Esophagus squamous epithelium (tissue), 5 donors: ENCODE data around the gene GADD45GIP1. TPM values are rescaled to one million over a fixed set of nuclear protein-coding genes. Genes with fewer than 3 reads are reported as not detected.

Experiments
- DNase-seq: peaks from one replicate; lab custom pipeline; 2025; lab: John Stamatoyannopoulos, UW
- H3K27ac ChIP-seq, 4 donors: fragments of 200-600 bp; sonication (generic); one replicate each; pipeline ENCODE4 v1.5.1; 2016 to 2019; ENCODE audit warnings: mild to moderate bottlenecking in 1 of 4
- H3K27me3 ChIP-seq, 4 donors: fragments of 200-600 bp; sonication (generic); 1 replicate in 3 of 4; 2 replicates in 1 of 4; pipeline versions ENCODE4 v1.5.1 to v1.6.0; 2017 to 2021; ENCODE audit warnings: antibody characterized with exemption in 1 of 4
- H3K36me3 ChIP-seq, 3 donors: fragments of 200-600 bp; sonication (generic); one replicate each; pipeline ENCODE4 v1.5.1; 2016 to 2019
- H3K4me1 ChIP-seq, 3 donors: fragments of 200-600 bp; sonication (generic); one replicate each; pipeline ENCODE4 v1.5.1; 2017 to 2019
- H3K4me3 ChIP-seq, 4 donors: fragments of 200-600 bp; sonication (generic); 1 replicate in 3 of 4; 2 replicates in 1 of 4; pipeline ENCODE4 v1.5.1; 2016 to 2019; ENCODE audit warnings: mild to moderate bottlenecking in 2 of 4, moderate library complexity in 1 of 4
- H3K9me3 ChIP-seq, 3 donors: fragments of 200-600 bp; sonication (generic); one replicate each; pipeline ENCODE4 v1.5.1; 2016 to 2019
- CTCF ChIP-seq, 6 experiments: fragments of 450-650 bp in 4 of 6; fragments of 200-600 bp in 2 of 6; sonication (generic) in 2 of 6; IDR thresholded peaks; one replicate each; pipeline ENCODE4 v1.5.1; 2016 to 2019; ENCODE audit warnings: antibody characterized with exemption in 6 of 6, mild to moderate bottlenecking in 4 of 6, moderate library complexity in 4 of 6
- POLR2A ChIP-seq, 4 donors: fragments of 450-650 bp; IDR thresholded peaks; one replicate each; pipeline ENCODE4 v1.6.1; 2017; ENCODE audit warnings: antibody characterized with exemption in 4 of 4, mild to moderate bottlenecking in 4 of 4, moderate library complexity in 3 of 4
- WGBS, 2 donors: methylation state at CpG; one replicate each; pipeline ENCODE4 v1.1.5; 2018; 5-methylcytosine and 5-hydroxymethylcytosine counted together
- intact Hi-C: fragments of 100-400 bp; cut with DNase I; formaldehyde crosslinking; loops from one replicate; pipeline ENCODE4 v1.15.0; 2022
- total RNA-seq, 4 donors: library from RNA; depleted of rRNA; stranded (reverse); fragments of >200 nt; gene quantifications; one replicate each; pipeline ENCODE4 v1.1.0, GENCODE V29; 2016
- donor health status: DM: yes; HTN: yes; CAD: no.

GADD45GIP1 gene
- total RNA-seq = 10 to 100 TPM; 34.4 to 59.7 (median 44.9) TPM

- DNase-seq = no peak
- TF ChIP-seq POLR2A (IDR thresholded peaks at IDR 0.05) = peak in 2 of 4 donors; percentile 57 to 73
- no peak for TF ChIP-seq CTCF (IDR thresholded peaks at IDR 0.05)
- H3K4me1 ChIP-seq = peaks cover 42 to 57% (median 43%) of the 10 kb centered on the region in 3 donors
- H3K36me3 ChIP-seq = peaks cover under 1 to 30% (median 16%) of the 10 kb centered on the region in 3 donors
- WGBS, 2 donors = 1 to 4% methylated on average over 16 to 26 of the region's 84 CpGs
- no peaks in the 10 kb centered on the region for H3K9me3 ChIP-seq
- intact Hi-C loops = no loop called here
- H3K27me3 ChIP-seq = no peaks in the 10 kb centered on the region
- H3K27ac ChIP-seq = peak within 1 kb of the TSS; percentile 88 to 97 (median 92)
- peak within 1 kb of the TSS; percentile 65 to 95 (median 86) for H3K4me3 ChIP-seq
These were observed at the start of gene GADD45GIP1 for GRCh38 chr19:12956446-12957388. TSS of gene GADD45GIP1 (minus strand) at chr19:12957223. CDS start at chr19:12957212, 11 bp downstream.

GRCh38 chr19:13005861-13006370 is 48.9 kb upstream of the GADD45GIP1 start:
- intact Hi-C loops = no loop called here
- TF ChIP-seq CTCF (IDR thresholded peaks at IDR 0.05) (no peak), POLR2A (IDR thresholded peaks at IDR 0.05) (no peak)
- Histone ChIP-seq H3K36me3 (peaks cover 0 to 5% (median 0%) of the 10 kb centered on the region in 3 donors), H3K4me3 (peak overlapping the region in 2 of 4 donors; percentile 21 to 37), H3K27me3 (peaks cover 0 to 15% (median 0%) of the 10 kb centered on the region in 4 donors), H3K9me3 (no peaks in the 10 kb centered on the region), H3K27ac (peak overlapping the region; percentile 90 to 98 (median 92)), H3K4me1 (peaks cover 87 to 100% (median 96%) of the 10 kb centered on the region in 3 donors)
- WGBS, 2 donors = 41 to 50% methylated on average over 1 to 6 of the region's 12 CpGs
- DNase-seq = no peak

- no peaks in the 10 kb centered on the region for H3K9me3 ChIP-seq
- no peak overlapping the region for H3K4me3 ChIP-seq
- peak overlapping the region; percentile 90 to 98 (median 92) for H3K27ac ChIP-seq
- intact Hi-C loops = no loop called here
- H3K4me1 ChIP-seq = peaks cover 86 to 100% (median 96%) of the 10 kb centered on the region in 3 donors
- peaks cover 0 to 9% (median 0%) of the 10 kb centered on the region in 4 donors for H3K27me3 ChIP-seq
- TF ChIP-seq POLR2A (IDR thresholded peaks at IDR 0.05) = no peak
- no peak for TF ChIP-seq CTCF (IDR thresholded peaks at IDR 0.05)
- no peak for DNase-seq
- peaks cover 0 to 5% (median 0%) of the 10 kb centered on the region in 3 donors for H3K36me3 ChIP-seq
- WGBS, 2 donors = 75 to 81% methylated on average over 4 of the region's 4 CpGs
These were observed 48.2 kb upstream of the GADD45GIP1 start for GRCh38 chr19:13005253-13005652.

- Histone ChIP-seq H3K27me3 (no peaks in the 10 kb centered on the region), H3K4me1 (peaks cover 84 to 100% (median 96%) of the 10 kb centered on the region in 3 donors), H3K4me3 (no peak overlapping the region), H3K27ac (peak overlapping the region; percentile 91 to 98 (median 94)), H3K9me3 (no peaks in the 10 kb centered on the region), H3K36me3 (peaks cover 0 to 5% (median 0%) of the 10 kb centered on the region in 3 donors)
- no peak for TF ChIP-seq CTCF (IDR thresholded peaks at IDR 0.05)
- WGBS, 2 donors = 30 to 40% methylated on average over 1 to 7 of the region's 7 CpGs
- no peak for DNase-seq
- intact Hi-C loops = no loop called here
These were observed 47.2 kb upstream of the GADD45GIP1 start for GRCh38 chr19:13004273-13004672.
